ENCODE data around the gene STK36.

The STK36 gene

GRCh38 chr2:218648088-218648786 lies 23.6 kb upstream of the STK36 start:
- peak; percentile 18 for DNase-seq (ENCODE audit: low read depth)
- TF ChIP-seq, protein P1, sequence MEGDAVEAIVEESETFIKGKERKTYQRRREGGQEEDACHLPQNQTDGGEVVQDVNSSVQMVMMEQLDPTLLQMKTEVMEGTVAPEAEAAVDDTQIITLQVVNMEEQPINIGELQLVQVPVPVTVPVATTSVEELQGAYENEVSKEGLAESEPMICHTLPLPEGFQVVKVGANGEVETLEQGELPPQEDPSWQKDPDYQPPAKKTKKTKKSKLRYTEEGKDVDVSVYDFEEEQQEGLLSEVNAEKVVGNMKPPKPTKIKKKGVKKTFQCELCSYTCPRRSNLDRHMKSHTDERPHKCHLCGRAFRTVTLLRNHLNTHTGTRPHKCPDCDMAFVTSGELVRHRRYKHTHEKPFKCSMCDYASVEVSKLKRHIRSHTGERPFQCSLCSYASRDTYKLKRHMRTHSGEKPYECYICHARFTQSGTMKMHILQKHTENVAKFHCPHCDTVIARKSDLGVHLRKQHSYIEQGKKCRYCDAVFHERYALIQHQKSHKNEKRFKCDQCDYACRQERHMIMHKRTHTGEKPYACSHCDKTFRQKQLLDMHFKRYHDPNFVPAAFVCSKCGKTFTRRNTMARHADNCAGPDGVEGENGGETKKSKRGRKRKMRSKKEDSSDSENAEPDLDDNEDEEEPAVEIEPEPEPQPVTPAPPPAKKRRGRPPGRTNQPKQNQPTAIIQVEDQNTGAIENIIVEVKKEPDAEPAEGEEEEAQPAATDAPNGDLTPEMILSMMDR (conservative IDR thresholded peaks at IDR 0.05; ENCODE audit: low read depth, low read length) = peak; percentile 91
- no peak overlapping the region for H3K4me3 ChIP-seq (ENCODE audit: low read length)

DNA sequence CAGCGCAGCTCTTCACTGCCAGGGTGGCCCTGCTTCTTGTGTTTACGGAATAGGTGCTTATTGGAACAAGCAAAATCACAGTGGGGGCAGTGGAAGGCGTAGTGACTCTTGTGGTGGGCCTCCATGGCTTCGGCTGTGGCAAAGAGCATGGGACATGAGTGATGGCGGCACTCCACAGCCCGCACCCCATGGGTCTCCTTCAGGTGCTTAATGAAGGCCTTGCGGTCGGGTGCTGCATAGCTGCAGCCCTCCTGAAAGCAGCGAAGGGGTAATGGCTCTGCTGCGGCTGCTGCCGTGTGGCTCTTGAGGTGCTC lies 23.1 kb upstream of the STK36 start:
- H3K4me3 ChIP-seq (ENCODE audit: low read length) = no peak overlapping the region
- TF ChIP-seq, protein P1 (conservative IDR thresholded peaks at IDR 0.05; ENCODE audit: low read depth, low read length) = no peak
- DNase-seq (ENCODE audit: low read depth) = no peak

GRCh38 chr2:218655751-218656150 lies 16.1 kb upstream of the STK36 start:
- H3K4me3 ChIP-seq (ENCODE audit: low read length) = no peak overlapping the region
- TF ChIP-seq, protein P1 (conservative IDR thresholded peaks at IDR 0.05; ENCODE audit: low read depth, low read length) = no peak
- DNase-seq (ENCODE audit: low read depth) = no peak

GRCh38 chr2:218658671-218659257 lies 13.1 kb upstream of the STK36 start:
- TF ChIP-seq, protein P1 (conservative IDR thresholded peaks at IDR 0.05; ENCODE audit: low read depth, low read length) = peak; percentile 66
- H3K4me3 ChIP-seq (ENCODE audit: low read length) = peak overlapping the region; percentile 91
- peak; percentile 14 for DNase-seq (ENCODE audit: low read depth)

GRCh38 chr2:218659258-218659987 lies 12.5 kb upstream of the STK36 start, which contains the start of the genes BCS1L and ZNF142:
Gene BCS1L (plus strand): TSS chr2:218659683. CDS start chr2:218660988, 1,305 bp downstream.
Gene ZNF142 (minus strand): TSS chr2:218659623. CDS start chr2:218656429, 3,194 bp downstream.
- TF ChIP-seq, protein P1 (conservative IDR thresholded peaks at IDR 0.05; ENCODE audit: low read depth, low read length) = no peak
- peak; percentile 31 for DNase-seq (ENCODE audit: low read depth)
- H3K4me3 ChIP-seq (ENCODE audit: low read length) = peak within 1 kb of the TSS; percentile 91

DNA sequence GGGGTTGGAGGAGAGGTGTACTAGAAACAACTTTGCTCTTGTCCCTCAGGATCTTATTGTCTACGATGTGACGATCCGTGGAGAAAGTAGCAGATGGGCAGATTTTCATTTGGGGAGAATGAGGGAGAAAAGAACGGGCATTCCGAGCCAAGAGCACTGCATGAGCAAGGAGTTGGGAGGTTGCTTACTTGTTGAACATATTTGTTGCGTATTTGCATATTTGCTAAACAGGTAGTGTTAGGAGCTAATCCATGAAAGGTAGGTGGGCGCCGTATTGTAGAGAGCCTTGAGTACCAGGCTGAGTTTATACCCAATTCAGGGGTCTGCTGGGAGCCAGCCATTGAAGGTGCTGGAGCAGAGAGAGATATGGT lies 11.9 kb upstream of the STK36 start:
- DNase-seq (ENCODE audit: low read depth) = no peak
- H3K4me3 ChIP-seq (ENCODE audit: low read length) = peak overlapping the region; percentile 91
- TF ChIP-seq, protein P1 (conservative IDR thresholded peaks at IDR 0.05; ENCODE audit: low read depth, low read length) = no peak

Measured in retinal pigment epithelial cell (primary cell).